LNCAP (cell line): ENCODE data around the gene IFNL2.
"Not testable (repeated sequence)": the region's sequence is repeated elsewhere in the genome, so short reads cannot be mapped to it uniquely, and the experiment has no call there.

Source experiments
- CTCF ChIP-seq: fragments of 450-650 bp; IDR thresholded peaks from 2 replicates; pipeline ENCODE4 v1.5.1; 2017; ENCODE audit warnings: mild to moderate bottlenecking

Gene IFNL2

GRCh38 chr19:39268085-39268484 is at the start of gene IFNL2:
IFNL2 (plus strand) TSS chr19:39268396; CDS start chr19:39268569, 173 bp downstream.
- TF ChIP-seq CTCF, result not testable (repeated sequence)

GRCh38 chr19:39223703-39224279 is 44.4 kb upstream of the IFNL2 start:
- TF ChIP-seq CTCF, result no peak

- TF ChIP-seq CTCF, result no peak
Observed at GRCh38 chr19:39224910-39225309, 43.3 kb upstream of the IFNL2 start.

GRCh38 chr19:39230096-39230764 is 38.0 kb upstream of the IFNL2 start:
- TF ChIP-seq CTCF, result no peak

GRCh38 chr19:39232708-39233107 is 35.5 kb upstream of the IFNL2 start:
- no peak for TF ChIP-seq CTCF

GRCh38 chr19:39236527-39236926 is 31.7 kb upstream of the IFNL2 start:
- no peak for TF ChIP-seq CTCF

GRCh38 chr19:39237200-39238184 is 30.7 kb upstream of the IFNL2 start:
- TF ChIP-seq CTCF, result no peak
